H1 (cell line): Measurements from ENCODE around the gene SLC66A2. TPM values are rescaled to one million over a fixed set of nuclear protein-coding genes. Genes with fewer than 3 reads are reported as not detected.

Experiments
- CHD1 ChIP-seq: IDR thresholded peaks from 2 replicates; pipeline ENCODE4 v1.6.1; 2012; ENCODE audit warnings: low read depth, low read length, improper control_type of control experiment
- JUND ChIP-seq: IDR thresholded peaks from 2 replicates; pipeline ENCODE4 v1.6.1; 2011; ENCODE audit warnings: mild to moderate bottlenecking, improper control_type of control experiment, low read length
- SRF ChIP-seq: IDR thresholded peaks from 2 replicates; pipeline ENCODE4 v1.6.1; 2011; ENCODE audit warnings: mild to moderate bottlenecking, low read depth, low read length, moderate library complexity
- polyA plus RNA-seq, 7 experiments: library from polyadenylated mRNA; depleted of rRNA in 3 of 7; stranded (reverse) in 5 of 7; unstranded in 2 of 7; fragments of >200 nt in 5 of 7; fragments of 200-250 nt in 2 of 7; gene quantifications; 1 replicate in 5 of 7; 2 replicates in 1 of 7; 4 replicates in 1 of 7; pipeline versions ENCODE4 v1.2.1 to v1.2.3, GENCODE V29; 2011 to 2013; ENCODE audit warnings: missing spikeins in 2 of 7, mixed read lengths in 2 of 7
- total RNA-seq: library from RNA; stranded (reverse); fragmentation: NEBNext Ultra II Directional; extraction: Animal tissue kit (Norgen Biotek cat#: 25700); gene quantifications from 2 replicates; pipeline ENCODE4 v1.2.1, GENCODE V29; 2021
- TF ChIP-seq, protein P1 (sequence below), 3 experiments: IDR thresholded peaks; 1 replicate in 2 of 3; 2 replicates in 1 of 3; pipeline versions ENCODE4 v1.5.1 to v1.6.1; 2011; ENCODE audit warnings: low read length in 3 of 3, mild to moderate bottlenecking in 3 of 3, inconsistent platforms in 2 of 3, low read depth in 1 of 3, moderate library complexity in 1 of 3; ENCODE audit not compliant: insufficient read depth in 1 of 3; ENCODE audit errors: control extremely low read depth in 1 of 3

SLC66A2 gene
- total and polyA plus RNA-seq, 2 of the 8 experiments (the other 6 are each of a cell fraction or from before 2014, with no cell fraction given), result 15.0 to 18.9 TPM

DNA sequence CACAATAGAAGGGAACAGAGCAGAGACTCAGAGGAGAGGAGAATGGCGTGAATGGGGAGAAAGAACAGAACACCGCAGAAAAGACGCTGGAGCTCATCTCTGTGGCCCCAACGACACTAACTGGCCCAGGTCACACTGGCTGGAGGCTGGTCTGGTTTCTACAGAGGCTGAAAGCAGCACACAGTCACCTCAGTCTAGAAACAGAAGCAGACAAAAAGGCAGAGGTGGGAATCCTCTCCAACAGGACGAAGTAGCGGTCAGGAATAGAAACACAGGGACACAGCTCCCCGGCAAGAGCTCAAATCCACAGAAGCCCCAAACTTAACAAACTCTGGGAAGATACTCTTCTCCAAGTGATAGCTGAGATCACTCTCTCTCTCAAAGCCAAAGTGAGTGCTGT, 9.2 kb downstream of the SLC66A2 start (continued):
- TF ChIP-seq JUND (no peak), SRF (no peak), CHD1 (no peak)
- TF ChIP-seq, protein P1, sequence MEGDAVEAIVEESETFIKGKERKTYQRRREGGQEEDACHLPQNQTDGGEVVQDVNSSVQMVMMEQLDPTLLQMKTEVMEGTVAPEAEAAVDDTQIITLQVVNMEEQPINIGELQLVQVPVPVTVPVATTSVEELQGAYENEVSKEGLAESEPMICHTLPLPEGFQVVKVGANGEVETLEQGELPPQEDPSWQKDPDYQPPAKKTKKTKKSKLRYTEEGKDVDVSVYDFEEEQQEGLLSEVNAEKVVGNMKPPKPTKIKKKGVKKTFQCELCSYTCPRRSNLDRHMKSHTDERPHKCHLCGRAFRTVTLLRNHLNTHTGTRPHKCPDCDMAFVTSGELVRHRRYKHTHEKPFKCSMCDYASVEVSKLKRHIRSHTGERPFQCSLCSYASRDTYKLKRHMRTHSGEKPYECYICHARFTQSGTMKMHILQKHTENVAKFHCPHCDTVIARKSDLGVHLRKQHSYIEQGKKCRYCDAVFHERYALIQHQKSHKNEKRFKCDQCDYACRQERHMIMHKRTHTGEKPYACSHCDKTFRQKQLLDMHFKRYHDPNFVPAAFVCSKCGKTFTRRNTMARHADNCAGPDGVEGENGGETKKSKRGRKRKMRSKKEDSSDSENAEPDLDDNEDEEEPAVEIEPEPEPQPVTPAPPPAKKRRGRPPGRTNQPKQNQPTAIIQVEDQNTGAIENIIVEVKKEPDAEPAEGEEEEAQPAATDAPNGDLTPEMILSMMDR (IDR thresholded peaks at IDR 0.05; ENCODE audit: control extremely low read depth in 1 of 3, insufficient read depth in 1 of 3, low read depth in 1 of 3, low read length in 3 of 3), result no peak
